Large intestine (tissue), 3 donors: Measurements from ENCODE around the gene FUT3. TPM values are rescaled to one million over a fixed set of nuclear protein-coding genes. Genes with fewer than 3 reads are reported as not detected.
"Not testable (repeated sequence)": the region's sequence is repeated elsewhere in the genome, so short reads cannot be mapped to it uniquely, and the experiment has no call there.

Experiments used
- DNase-seq, 2 donors: peaks; one replicate each; pipeline versions ENCODE4 v3.0.0 to v3.0.0-alpha.2; 2013
- H3K27ac ChIP-seq: one replicate; pipeline ENCODE4 v1.5.1; 2013; ENCODE audit warnings: low read length
- H3K27me3 ChIP-seq: 2 replicates; pipeline ENCODE4 v1.6.1; 2013; ENCODE audit warnings: low read length; ENCODE audit not compliant: control insufficient read depth, insufficient read depth
- H3K36me3 ChIP-seq: 2 replicates; pipeline ENCODE4 v1.6.1; 2013; ENCODE audit warnings: low read length; ENCODE audit not compliant: control insufficient read depth, insufficient read depth
- H3K4me1 ChIP-seq: one replicate; pipeline ENCODE4 v1.6.1; 2013; ENCODE audit warnings: low read length; ENCODE audit not compliant: control insufficient read depth, insufficient read depth
- H3K4me3 ChIP-seq: one replicate; pipeline ENCODE4 v1.5.1; 2013; ENCODE audit warnings: low read length
- H3K9me3 ChIP-seq: one replicate; pipeline ENCODE4 v1.6.1; 2013; ENCODE audit warnings: mild to moderate bottlenecking, low read depth, low read length, moderate library complexity; ENCODE audit not compliant: control insufficient read depth
- WGBS: methylation state at CpG from one replicate; pipeline ENCODE4 v1.1.5; 2013; ENCODE audit warnings: low lambda C conversion rate; ENCODE audit not compliant: insufficient coverage; 5-methylcytosine and 5-hydroxymethylcytosine counted together
- polyA plus RNA-seq: library from polyadenylated mRNA; unstranded; fragments of 120-200 nt; gene quantifications from one replicate; pipeline ENCODE4 v1.2.1, GENCODE V29; 2013

The FUT3 gene
- polyA plus RNA-seq, 1 donor, result 1.0 TPM

GRCh38 chr19:5864725-5865486 lies 13.7 kb upstream of the FUT3 start:
- H3K36me3 ChIP-seq, result no peaks in the 10 kb centered on the region
- H3K9me3 ChIP-seq, result no peaks in the 10 kb centered on the region
- no peak overlapping the region for H3K4me3 ChIP-seq
- no peaks in the 10 kb centered on the region for H3K4me1 ChIP-seq
- DNase-seq, result no peak
- no CpG with 5 or more reads among the region's 14 CpGs for WGBS
- H3K27me3 ChIP-seq, result no peaks in the 10 kb centered on the region
- no peak overlapping the region for H3K27ac ChIP-seq

- no peaks in the 10 kb centered on the region for H3K9me3 ChIP-seq
- DNase-seq, result no peak
- no peak overlapping the region for H3K4me3 ChIP-seq
- H3K27ac ChIP-seq, result no peak overlapping the region
- H3K4me1 ChIP-seq, result no peaks in the 10 kb centered on the region
- H3K36me3 ChIP-seq, result no peaks in the 10 kb centered on the region
- WGBS, result no CpG with 5 or more reads among the region's 9 CpGs
- H3K27me3 ChIP-seq, result no peaks in the 10 kb centered on the region
Observed at GRCh38 chr19:5864013-5864720, 12.9 kb upstream of the FUT3 start.

- Histone ChIP-seq H3K4me3 (no peak overlapping the region), H3K27ac (no peak overlapping the region), H3K27me3 (no peaks in the 10 kb centered on the region), H3K36me3 (no peaks in the 10 kb centered on the region), H3K9me3 (no peaks in the 10 kb centered on the region), H3K4me1 (no peaks in the 10 kb centered on the region)
- WGBS, result no CpG with 5 or more reads among the region's 11 CpGs
- no peak for DNase-seq
Observed at GRCh38 chr19:5863030-5863665, 11.9 kb upstream of the FUT3 start.

GRCh38 chr19:5857203-5858081 lies 6.2 kb upstream of the FUT3 start:
- Histone ChIP-seq H3K9me3 (no peaks in the 10 kb centered on the region), H3K27ac (no peak overlapping the region), H3K4me3 (no peak overlapping the region), H3K4me1 (no peaks in the 10 kb centered on the region), H3K27me3 (no peaks in the 10 kb centered on the region), H3K36me3 (no peaks in the 10 kb centered on the region)
- 80% methylated on average over 1 of the region's 18 CpGs for WGBS
- no peak for DNase-seq

GRCh38 chr19:5855151-5855550 lies 3.9 kb upstream of the FUT3 start:
- not testable (repeated sequence) for DNase-seq, H3K36me3 ChIP-seq, H3K9me3 ChIP-seq, H3K27ac ChIP-seq, H3K27me3 ChIP-seq, H3K4me1 ChIP-seq, H3K4me3 ChIP-seq
- whole genome bisulfite sequencing, result no CpG with 5 or more reads among the region's 9 CpGs

GRCh38 chr19:5854121-5854520 lies 2.9 kb upstream of the FUT3 start:
- H3K4me1 ChIP-seq, H3K27me3 ChIP-seq, H3K4me3 ChIP-seq, DNase-seq, H3K36me3 ChIP-seq, H3K27ac ChIP-seq, H3K9me3 ChIP-seq: not testable (repeated sequence)
- no CpG with 5 or more reads among the region's 10 CpGs for WGBS

GRCh38 chr19:5850743-5851293 lies 431 bp downstream of the FUT3 start:
- WGBS, result no CpG with 5 or more reads among the region's 5 CpGs
- no peak for DNase-seq
- Histone ChIP-seq H3K4me3 (no peak overlapping the region), H3K9me3 (no peaks in the 10 kb centered on the region), H3K4me1 (no peaks in the 10 kb centered on the region), H3K27me3 (no peaks in the 10 kb centered on the region), H3K27ac (no peak overlapping the region), H3K36me3 (no peaks in the 10 kb centered on the region)

GRCh38 chr19:5850189-5850588 lies 1.1 kb downstream of the FUT3 start:
- H3K36me3 ChIP-seq, result no peaks in the 10 kb centered on the region

GRCh38 chr19:5848621-5849020 lies 2.6 kb downstream of the FUT3 start:
- not testable (repeated sequence) for H3K4me3 ChIP-seq, DNase-seq, H3K27me3 ChIP-seq, H3K36me3 ChIP-seq, H3K9me3 ChIP-seq, H3K27ac ChIP-seq, H3K4me1 ChIP-seq
- 35% methylated on average over 3 of the region's 5 CpGs for WGBS

More at GRCh38 chr19:5850189-5850588, 1.1 kb downstream of the FUT3 start:
- Histone ChIP-seq H3K27ac (no peak overlapping the region), H3K27me3 (no peaks in the 10 kb centered on the region), H3K9me3 (no peaks in the 10 kb centered on the region), H3K4me1 (no peaks in the 10 kb centered on the region), H3K4me3 (no peak overlapping the region)
- 90% methylated on average over 2 of the region's 6 CpGs for WGBS
- no peak for DNase-seq

GRCh38 chr19:5847846-5848245 lies 3.4 kb downstream of the FUT3 start:
- H3K4me3 ChIP-seq, H3K27ac ChIP-seq, H3K36me3 ChIP-seq, H3K27me3 ChIP-seq, DNase-seq, H3K9me3 ChIP-seq, H3K4me1 ChIP-seq: not testable (repeated sequence)
- WGBS, result no CpG with 5 or more reads among the region's 10 CpGs
